A172 (cell line): ENCODE results near the gene CEP41. TPM values are rescaled to one million over a fixed set of nuclear protein-coding genes. Genes with fewer than 3 reads are reported as not detected.

Source experiments
- DNase-seq: peaks from one replicate; pipeline ENCODE4 v3.0.0-alpha.2; 2015; ENCODE audit warnings: low spot score
- total RNA-seq: library from RNA; depleted of rRNA; stranded (reverse); fragments of >200 nt; shearing (Covaris generic); gene quantifications from 2 replicates; pipeline ENCODE4 v1.2.3, GENCODE V29; 2014; rRNA removed

The CEP41 gene
- total RNA-seq, 1 experiment from 2014 or later = 21.3 TPM

- DNase-seq = no peak
Measured at GRCh38 chr7:130350945-130351790, 89.6 kb downstream of the CEP41 start.

GRCh38 chr7:130349911-130350782 lies 90.7 kb downstream of the CEP41 start:
- no peak for DNase-seq

GRCh38 chr7:130346941-130347340 lies 93.9 kb downstream of the CEP41 start:
- DNase-seq = no peak

- DNase-seq = no peak
Measured at GRCh38 chr7:130346177-130346905, 94.5 kb downstream of the CEP41 start.

GRCh38 chr7:130345725-130346124 lies 95.1 kb downstream of the CEP41 start:
- no peak for DNase-seq

- DNase-seq = no peak
Measured at GRCh38 chr7:130345136-130345535, 95.7 kb downstream of the CEP41 start.

GRCh38 chr7:130344271-130344866 lies 96.4 kb downstream of the CEP41 start, which contains the start of gene CPA5:
Gene CPA5, plus strand, starts transcription at chr7:130344816. Its CDS starts 1,670 bp downstream, at chr7:130346486.
- DNase-seq = no peak

Other genes with a start within 250 kb of the CEP41 start
- gene TMEM209, start 235.6 kb downstream of the CEP41 start, total RNA-seq = 12.7 and 14.9 TPM in 2 replicates
- not detected in 2 replicates for gene SSMEM1, start 233.2 kb downstream of the CEP41 start, total RNA-seq
- gene CPA2, start 174.2 kb downstream of the CEP41 start, total RNA-seq = not detected in 2 replicates
- gene CPA4, start 147.9 kb downstream of the CEP41 start, total RNA-seq = 387 and 495 TPM in 2 replicates
- 0.28 and 1.0 TPM in 2 replicates for gene CPA5, start 96.2 kb downstream of the CEP41 start, total RNA-seq
- 0.34 and 2.6 TPM in 2 replicates for gene CPA1, start 60.5 kb downstream of the CEP41 start, total RNA-seq
- gene MEST, start 51.1 kb upstream of the CEP41 start, total RNA-seq = not detected in 2 replicates
- 14.1 and 19.0 TPM in 2 replicates for gene COPG2, start 227.7 kb upstream of the CEP41 start, total RNA-seq
- gene TSGA13, start 245.5 kb upstream of the CEP41 start, total RNA-seq = not detected in 2 replicates